ENCODE data around the gene RFPL3.

The RFPL3 gene

DNA sequence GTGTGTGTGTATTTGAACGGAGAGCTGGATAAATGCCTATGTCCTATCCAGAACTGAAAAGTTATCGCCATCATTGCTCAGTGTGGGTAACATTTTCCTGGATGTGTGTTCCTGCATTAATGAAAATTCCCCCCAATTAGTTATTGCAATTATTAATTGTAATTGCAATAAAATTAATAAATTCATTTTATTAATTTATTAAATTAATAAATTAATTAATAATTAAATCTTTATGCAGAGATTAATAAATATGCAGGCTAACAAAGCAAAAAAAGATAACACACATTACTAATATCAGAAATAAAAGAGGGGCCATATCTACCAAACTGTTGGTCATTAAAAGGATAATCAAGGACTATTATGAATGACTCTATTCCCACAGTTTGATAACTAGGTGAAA is 3.6 kb downstream of the RFPL3 start:
- no peak overlapping the region for H3K9ac ChIP-seq (ENCODE audit: low read depth, low read length, poor library complexity, severe bottlenecking)

DNA sequence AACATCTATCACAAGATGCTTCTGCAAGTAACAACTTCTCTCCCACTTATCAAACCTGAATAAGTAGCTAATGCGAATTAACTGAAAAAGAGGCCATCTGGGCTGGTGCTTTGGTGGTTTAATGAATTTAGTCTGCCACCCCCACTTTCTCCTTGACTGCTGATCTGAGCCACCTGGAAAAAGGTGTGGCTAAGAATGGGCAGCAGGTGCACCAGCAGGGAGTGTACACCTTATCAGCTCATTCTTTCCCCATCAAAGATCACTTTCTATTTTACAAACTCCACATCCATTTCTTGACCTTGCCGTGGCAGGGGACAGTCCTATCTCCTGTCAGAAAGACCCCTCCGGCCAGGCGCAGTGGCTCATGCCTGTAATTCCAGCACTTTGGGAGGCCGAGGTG is 6.5 kb downstream of the RFPL3 start:
- H3K27me3 ChIP-seq (ENCODE audit: insufficient read depth, low read length, poor library complexity, severe bottlenecking): no peaks in the 10 kb centered on the region
- no peaks in the 10 kb centered on the region for H3K36me3 ChIP-seq (ENCODE audit: insufficient read depth, low read length)
- H3K9me2 ChIP-seq (replicated peaks; ENCODE audit: low read depth, low read length): no peaks in the 10 kb centered on the region
- no peak for TF ChIP-seq CTCF (conservative IDR thresholded peaks at IDR 0.05; ENCODE audit: low read length)
- no peak for TF ChIP-seq EZH2phosphoT487 (IDR thresholded peaks at IDR 0.05; ENCODE audit: borderline replicate concordance)
- H3F3A ChIP-seq (ENCODE audit: low read depth): no peaks in the 10 kb centered on the region
- no peaks in the 10 kb centered on the region for H3K4me1 ChIP-seq (ENCODE audit: insufficient read depth, low read length, poor library complexity, severe bottlenecking)
- H3K9me3 ChIP-seq (ENCODE audit: insufficient read depth, low read depth, low read length): no peaks in the 10 kb centered on the region
- H3K79me2 ChIP-seq (ENCODE audit: insufficient read depth, low read length): no peaks in the 10 kb centered on the region
- no peak overlapping the region for H3K4me3 ChIP-seq (ENCODE audit: low read length, poor library complexity, severe bottlenecking)
- H2AFZ ChIP-seq (ENCODE audit: low read length): no peak overlapping the region
- H3K9ac ChIP-seq (ENCODE audit: low read depth, low read length, poor library complexity, severe bottlenecking): no peak overlapping the region
- H3K4me2 ChIP-seq (ENCODE audit: low read depth, low read length, poor library complexity, severe bottlenecking): no peak overlapping the region
- H4K20me1 ChIP-seq (ENCODE audit: insufficient read depth, low read length, poor library complexity, severe bottlenecking): no peaks in the 10 kb centered on the region

More for the DNA sequence above, 3.6 kb downstream of the RFPL3 start:
- TF ChIP-seq EZH2phosphoT487 (IDR thresholded peaks at IDR 0.05; ENCODE audit: borderline replicate concordance) (no peak), CTCF (conservative IDR thresholded peaks at IDR 0.05; ENCODE audit: low read length) (no peak)
- H3K9me2 ChIP-seq (replicated peaks; ENCODE audit: low read depth, low read length): no peaks in the 10 kb centered on the region
- no peaks in the 10 kb centered on the region for H3F3A ChIP-seq (ENCODE audit: low read depth)
- no peak overlapping the region for H3K4me3 ChIP-seq (ENCODE audit: low read length, poor library complexity, severe bottlenecking)
- H3K36me3 ChIP-seq (ENCODE audit: insufficient read depth, low read length): no peaks in the 10 kb centered on the region
- H3K4me1 ChIP-seq (ENCODE audit: insufficient read depth, low read length, poor library complexity, severe bottlenecking): no peaks in the 10 kb centered on the region
- no peaks in the 10 kb centered on the region for H3K79me2 ChIP-seq (ENCODE audit: insufficient read depth, low read length)
- no peak overlapping the region for H3K4me2 ChIP-seq (ENCODE audit: low read depth, low read length, poor library complexity, severe bottlenecking)
- H4K20me1 ChIP-seq (ENCODE audit: insufficient read depth, low read length, poor library complexity, severe bottlenecking): no peaks in the 10 kb centered on the region
- no peaks in the 10 kb centered on the region for H3K9me3 ChIP-seq (ENCODE audit: insufficient read depth, low read depth, low read length)
- H3K27me3 ChIP-seq (ENCODE audit: insufficient read depth, low read length, poor library complexity, severe bottlenecking): no peaks in the 10 kb centered on the region
- H2AFZ ChIP-seq (ENCODE audit: low read length): no peak overlapping the region

DNA sequence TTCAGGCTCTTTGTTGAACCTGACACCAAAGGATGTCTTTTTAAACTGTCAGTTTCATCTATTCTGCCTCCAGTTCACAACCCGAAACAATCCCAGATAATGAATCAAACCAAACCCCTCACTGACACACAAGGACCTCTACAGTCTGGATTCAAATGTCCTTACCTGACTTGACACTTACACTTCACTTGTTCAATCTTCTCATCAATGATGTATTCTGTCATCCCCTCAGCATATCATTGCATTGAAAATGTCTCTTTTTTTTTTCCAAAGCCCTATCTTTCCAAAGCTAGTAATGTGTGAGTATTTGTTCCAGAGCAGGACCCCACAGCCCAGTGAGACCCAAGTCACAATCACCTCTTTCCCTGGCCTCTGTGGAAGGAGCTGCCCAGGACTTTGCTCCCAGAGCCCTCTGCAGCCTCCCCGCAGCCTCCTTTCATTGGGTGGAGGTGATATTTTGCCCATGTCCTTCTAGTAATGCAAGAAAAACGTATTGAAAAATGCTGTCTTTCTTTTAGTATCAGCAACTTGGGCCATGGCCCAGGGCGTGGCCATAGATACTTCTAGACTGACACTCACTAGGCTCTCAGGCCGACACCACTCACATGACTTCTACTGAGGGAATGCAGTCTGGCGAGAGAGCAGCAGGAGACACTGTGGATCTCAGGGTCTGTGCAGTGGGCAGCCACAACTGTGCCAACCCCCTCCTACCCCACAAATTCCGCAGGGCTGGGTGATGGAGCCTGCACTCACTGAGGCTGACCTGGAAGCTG is 18.2 kb downstream of the RFPL3 start:
- Histone ChIP-seq H4K20me1 (ENCODE audit: insufficient read depth, low read length, poor library complexity, severe bottlenecking) (no peaks in the 10 kb centered on the region), H3K27me3 (ENCODE audit: insufficient read depth, low read length, poor library complexity, severe bottlenecking) (no peaks in the 10 kb centered on the region), H3K9ac (ENCODE audit: low read depth, low read length, poor library complexity, severe bottlenecking) (no peak overlapping the region), H3K79me2 (ENCODE audit: insufficient read depth, low read length) (no peaks in the 10 kb centered on the region), H3K9me2 (replicated peaks; ENCODE audit: low read depth, low read length) (no peaks in the 10 kb centered on the region), H3K36me3 (ENCODE audit: insufficient read depth, low read length) (no peaks in the 10 kb centered on the region), H3K4me3 (ENCODE audit: low read length, poor library complexity, severe bottlenecking) (no peak overlapping the region), H3K9me3 (ENCODE audit: insufficient read depth, low read depth, low read length) (no peaks in the 10 kb centered on the region), H2AFZ (ENCODE audit: low read length) (no peak overlapping the region), H3K4me1 (ENCODE audit: insufficient read depth, low read length, poor library complexity, severe bottlenecking) (no peaks in the 10 kb centered on the region), H3F3A (ENCODE audit: low read depth) (no peaks in the 10 kb centered on the region), H3K4me2 (ENCODE audit: low read depth, low read length, poor library complexity, severe bottlenecking) (no peak overlapping the region)
- TF ChIP-seq EZH2phosphoT487 (IDR thresholded peaks at IDR 0.05; ENCODE audit: borderline replicate concordance) (no peak), CTCF (conservative IDR thresholded peaks at IDR 0.05; ENCODE audit: low read length) (no peak)
